Peyer's patch (tissue), 4 donors: Measurements from ENCODE around the gene LMTK2. TPM values are rescaled to one million over a fixed set of nuclear protein-coding genes. Genes with fewer than 3 reads are reported as not detected.

Experiments
- DNase-seq, 3 donors: peaks; one replicate each; pipeline ENCODE4 v3.0.0-alpha.2; 2017 to 2019
- H3K27ac ChIP-seq, 4 donors: fragments of 200-600 bp; sonication (generic); one replicate each; pipeline ENCODE4 v1.5.1; 2016 to 2019
- H3K27me3 ChIP-seq, 2 donors: fragments of 200-600 bp; sonication (generic); one replicate each; pipeline ENCODE4 v1.5.1; 2019
- H3K36me3 ChIP-seq, 3 donors: fragments of 200-600 bp; sonication (generic); one replicate each; pipeline ENCODE4 v1.5.1; 2016 to 2019
- H3K4me1 ChIP-seq, 4 donors: fragments of 200-600 bp; sonication (generic); one replicate each; pipeline ENCODE4 v1.5.1; 2016 to 2019
- H3K4me3 ChIP-seq, 4 donors: fragments of 200-600 bp; sonication (generic); 1 replicate in 3 of 4; 2 replicates in 1 of 4; pipeline ENCODE4 v1.5.1; 2016 to 2019; ENCODE audit warnings: mild to moderate bottlenecking in 1 of 4
- H3K9me3 ChIP-seq, 4 donors: fragments of 200-600 bp; sonication (generic); one replicate each; pipeline ENCODE4 v1.5.1; 2016 to 2019; ENCODE audit warnings: mild to moderate bottlenecking in 1 of 4
- CTCF ChIP-seq, 6 experiments: fragments of 450-650 bp in 4 of 6; fragments of 200-600 bp in 2 of 6; sonication (generic) in 1 of 6; IDR thresholded peaks; one replicate each; pipeline ENCODE4 v1.5.1; 2017 to 2019; ENCODE audit warnings: antibody characterized with exemption in 6 of 6, mild to moderate bottlenecking in 3 of 6, moderate library complexity in 1 of 6
- POLR2A ChIP-seq, 2 donors: fragments of 450-650 bp; IDR thresholded peaks; one replicate each; pipeline ENCODE4 v1.5.1; 2017; ENCODE audit warnings: antibody characterized with exemption in 2 of 2, mild to moderate bottlenecking in 2 of 2, moderate library complexity in 2 of 2
- total RNA-seq, 4 donors: library from RNA; depleted of rRNA; stranded (reverse); fragments of >200 nt; gene quantifications; one replicate each; pipeline ENCODE4 v1.1.0, GENCODE V29; 2016

LMTK2 gene
- total RNA-seq, 4 donors from 2014 or later: 23.1 to 54.0 (median 51.4) TPM

GRCh38 chr7:98088109-98088508 lies 18.6 kb upstream of the LMTK2 start:
- H3K36me3 ChIP-seq: no peaks in the 10 kb centered on the region
- TF ChIP-seq POLR2A (IDR thresholded peaks at IDR 0.05): no peak
- TF ChIP-seq CTCF (IDR thresholded peaks at IDR 0.05): no peak
- H3K4me3 ChIP-seq: no peak overlapping the region
- DNase-seq: no peak
- H3K27ac ChIP-seq: peak overlapping the region in 1 of 4 donors; percentile 95
- no peaks in the 10 kb centered on the region for H3K9me3 ChIP-seq
- no peaks in the 10 kb centered on the region for H3K27me3 ChIP-seq
- peaks cover 0 to 22% (median 0%) of the 10 kb centered on the region in 4 donors for H3K4me1 ChIP-seq

DNA sequence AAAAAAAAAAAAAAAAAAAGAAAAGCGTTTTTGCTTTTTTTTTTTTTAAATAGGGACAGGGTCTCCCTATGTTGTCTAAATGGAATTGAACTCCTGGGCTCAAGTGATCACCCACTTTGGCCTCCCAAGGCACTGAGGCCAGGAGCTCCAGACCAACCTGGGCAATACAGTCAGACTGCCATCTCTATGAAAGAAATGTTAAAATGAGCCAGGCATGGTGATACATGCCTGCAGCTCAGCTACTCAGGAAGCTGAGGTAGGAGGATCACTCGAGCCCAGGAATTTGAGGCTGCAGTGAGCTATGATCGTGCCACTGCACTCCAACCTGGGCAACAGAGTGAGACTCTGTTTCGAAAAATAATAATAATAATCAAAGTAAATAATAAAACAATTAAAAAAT lies 16.5 kb upstream of the LMTK2 start:
- Histone ChIP-seq H3K4me1 (peaks cover 0 to 7% (median 0%) of the 10 kb centered on the region in 4 donors), H3K36me3 (no peaks in the 10 kb centered on the region), H3K9me3 (no peaks in the 10 kb centered on the region), H3K4me3 (no peak overlapping the region), H3K27me3 (no peaks in the 10 kb centered on the region), H3K27ac (no peak overlapping the region)
- TF ChIP-seq POLR2A (IDR thresholded peaks at IDR 0.05) (no peak), CTCF (IDR thresholded peaks at IDR 0.05) (no peak)
- no peak for DNase-seq

- H3K4me3 ChIP-seq: no peak overlapping the region
- no peaks in the 10 kb centered on the region for H3K27me3 ChIP-seq
- H3K9me3 ChIP-seq: no peaks in the 10 kb centered on the region
- no peak overlapping the region for H3K27ac ChIP-seq
- no peaks in the 10 kb centered on the region for H3K36me3 ChIP-seq
- DNase-seq: no peak
- H3K4me1 ChIP-seq: peaks cover 0 to 7% (median 0%) of the 10 kb centered on the region in 4 donors
- TF ChIP-seq POLR2A (IDR thresholded peaks at IDR 0.05): no peak
- TF ChIP-seq CTCF (IDR thresholded peaks at IDR 0.05): no peak
These were observed 15.6 kb upstream of the LMTK2 start for GRCh38 chr7:98091061-98091460.

DNA sequence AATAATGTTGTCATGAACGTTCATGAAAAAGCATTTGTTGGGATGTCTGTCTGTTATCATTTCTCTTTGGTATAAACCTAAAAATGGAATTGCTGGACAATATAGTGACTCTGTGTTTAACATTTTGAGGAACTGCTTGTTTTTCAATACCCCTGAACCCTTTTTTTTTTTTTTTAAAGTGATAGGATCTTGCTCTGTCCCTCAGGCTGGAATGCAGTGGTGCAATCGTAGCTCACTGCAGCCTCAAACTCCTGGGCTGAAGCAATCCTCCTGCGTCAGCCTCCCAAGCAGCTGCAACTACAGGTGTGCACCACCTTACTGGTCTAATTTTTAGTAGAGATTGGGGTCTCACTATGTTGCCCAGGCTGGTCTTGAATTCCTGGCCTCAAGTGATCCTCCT lies 15.1 kb upstream of the LMTK2 start:
- Histone ChIP-seq H3K27ac (no peak overlapping the region), H3K4me1 (peaks cover 0 to 6% (median 0%) of the 10 kb centered on the region in 4 donors), H3K27me3 (no peaks in the 10 kb centered on the region), H3K4me3 (no peak overlapping the region), H3K9me3 (no peaks in the 10 kb centered on the region), H3K36me3 (no peaks in the 10 kb centered on the region)
- no peak for DNase-seq
- TF ChIP-seq POLR2A (IDR thresholded peaks at IDR 0.05): no peak
- TF ChIP-seq CTCF (IDR thresholded peaks at IDR 0.05): no peak

- H3K27me3 ChIP-seq: no peaks in the 10 kb centered on the region
- no peak for TF ChIP-seq CTCF (IDR thresholded peaks at IDR 0.05)
- TF ChIP-seq POLR2A (IDR thresholded peaks at IDR 0.05): no peak
- no peak for DNase-seq
- H3K27ac ChIP-seq: no peak overlapping the region
- no peaks in the 10 kb centered on the region for H3K4me1 ChIP-seq
- H3K4me3 ChIP-seq: no peak overlapping the region
- no peaks in the 10 kb centered on the region for H3K36me3 ChIP-seq
- H3K9me3 ChIP-seq: peaks cover 0 to 27% (median 0%) of the 10 kb centered on the region in 4 donors
These were observed 9.5 kb upstream of the LMTK2 start for GRCh38 chr7:98097042-98097645.

GRCh38 chr7:98100088-98100487 lies 6.6 kb upstream of the LMTK2 start:
- H3K4me3 ChIP-seq: no peak overlapping the region
- DNase-seq: no peak
- no peaks in the 10 kb centered on the region for H3K4me1 ChIP-seq
- no peak for TF ChIP-seq POLR2A (IDR thresholded peaks at IDR 0.05)
- TF ChIP-seq CTCF (IDR thresholded peaks at IDR 0.05): no peak
- H3K9me3 ChIP-seq: peaks cover 0 to 27% (median 0%) of the 10 kb centered on the region in 4 donors
- H3K36me3 ChIP-seq: no peaks in the 10 kb centered on the region
- no peak overlapping the region for H3K27ac ChIP-seq
- H3K27me3 ChIP-seq: no peaks in the 10 kb centered on the region
